Left ventricle myocardium inferior (tissue), 1 donor: ENCODE data around the gene LFNG. TPM values are rescaled to one million over a fixed set of nuclear protein-coding genes. Genes with fewer than 3 reads are reported as not detected.

Experiments
- DNase-seq: peaks from one replicate; pipeline ENCODE4 v3.0.0-alpha.2; 2020
- H3K27ac ChIP-seq: fragments of 200-600 bp; replicated peaks from 2 replicates; pipeline ENCODE4 v1.8.0; 2021
- H3K27me3 ChIP-seq: fragments of 200-600 bp; 2 replicates; pipeline ENCODE4 v1.8.0; 2021; ENCODE audit warnings: low read depth
- H3K36me3 ChIP-seq: fragments of 200-600 bp; 2 replicates; pipeline ENCODE4 v1.8.0; 2021
- H3K4me1 ChIP-seq: fragments of 200-600 bp; 2 replicates; pipeline ENCODE4 v1.8.0; 2021
- H3K4me3 ChIP-seq: fragments of 200-600 bp; 2 replicates; pipeline ENCODE4 v1.8.0; 2021; ENCODE audit warnings: mild to moderate bottlenecking, moderate library complexity
- H3K9me3 ChIP-seq: fragments of 200-600 bp; replicated peaks from 2 replicates; pipeline ENCODE4 v1.8.0; 2021
- CTCF ChIP-seq: fragments of 200-600 bp; IDR thresholded peaks from 2 replicates; pipeline ENCODE4 v1.8.0; 2021; ENCODE audit warnings: antibody characterized with exemption, mild to moderate bottlenecking, borderline replicate concordance
- intact Hi-C: fragments of 100-400 bp; cut with micrococcal nuclease; formaldehyde crosslinking; loops from one replicate; pipeline ENCODE4 v1.11.0; 2022
- long read RNA-seq: library from polyadenylated mRNA; unstranded; transcript quantifications from one replicate; pipeline ENCODE4 v2.0.0, GENCODE V29; 2021
- total RNA-seq: library from RNA; stranded (reverse); fragmentation: NEBNext Ultra II Directional; extraction: Animal tissue kit (Norgen Biotek cat#: 25700); gene quantifications from one replicate; pipeline ENCODE4 v1.2.1, GENCODE V29; 2021
- donor health status: DM: no; HTN: yes; CAD: no; lungs with severe emphysema.

The LFNG gene
- 5.2 TPM for total RNA-seq
- long read RNA-seq, transcript LFNG-201 (8 exons, 2,377 nt): major isoform, 5 of 6 reads
- long read RNA-seq, partial matches to known transcripts: 1 of 6 reads
- long read RNA-seq, other reads (novel, unspliced or antisense): 0 of 6 reads

- Histone ChIP-seq H3K27me3 (peaks cover 42% of the 10 kb centered on the region), H3K9me3 (no peaks in the 10 kb centered on the region), H3K36me3 (no peaks in the 10 kb centered on the region), H3K4me3 (peak within 1 kb of the TSS; percentile 73), H3K27ac (peak within 1 kb of the TSS; percentile 91), H3K4me1 (peaks cover 58% of the 10 kb centered on the region)
- TF ChIP-seq CTCF: no peak
- DNase-seq: peak; percentile 89
- intact Hi-C loops: no loop called here
Observed at GRCh38 chr7:2519119-2519930, at the start of gene LFNG. Gene LFNG (plus strand): TSS chr7:2519774. CDS start chr7:2519862, 88 bp downstream.

DNA sequence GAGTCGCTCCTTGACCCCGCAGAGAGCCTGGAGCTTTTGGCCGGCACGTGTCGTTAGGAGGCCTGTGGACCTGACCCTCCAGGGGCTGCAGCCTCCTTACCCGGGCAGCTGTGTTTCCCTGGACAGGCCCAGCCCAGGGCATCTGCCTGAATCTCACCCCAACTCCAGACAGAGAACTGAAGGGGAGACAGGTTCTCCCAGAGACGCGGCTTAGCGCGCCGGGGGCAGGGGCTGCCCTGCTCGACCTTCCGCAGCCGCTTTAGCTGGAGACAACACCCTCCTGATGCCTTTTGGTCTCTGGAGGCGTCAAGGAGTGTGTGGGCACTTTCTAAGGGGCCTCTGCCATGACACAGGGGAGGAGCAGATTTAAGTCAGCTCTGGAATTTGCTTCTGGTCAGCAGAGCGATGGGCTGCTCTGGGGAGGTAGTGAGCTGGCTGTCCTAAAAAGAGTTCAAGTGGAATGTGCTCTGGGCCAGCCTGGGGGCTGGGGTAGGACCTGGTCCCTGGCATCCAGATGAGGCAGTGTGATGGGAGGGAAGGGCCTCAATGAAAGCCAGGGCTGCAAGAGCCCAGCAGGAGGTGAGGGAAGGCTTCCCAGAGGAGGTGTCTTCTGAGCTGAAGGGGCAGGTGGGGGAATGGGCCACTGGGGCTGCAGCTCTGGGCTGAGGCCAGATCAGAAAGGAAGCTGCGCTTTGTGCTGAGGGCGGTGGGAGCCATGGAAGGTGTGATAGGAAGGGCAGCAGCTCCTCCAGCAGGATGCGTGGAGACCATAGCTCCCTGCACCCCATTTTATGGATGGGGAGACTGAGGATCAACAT is 49.2 kb upstream of the LFNG start:
- peaks cover 22% of the 10 kb centered on the region for H3K27me3 ChIP-seq
- intact Hi-C loops: no loop called here
- TF ChIP-seq CTCF: no peak
- H3K27ac ChIP-seq: peak overlapping the region; percentile 47
- H3K9me3 ChIP-seq: no peaks in the 10 kb centered on the region
- H3K4me3 ChIP-seq: no peak overlapping the region
- no peaks in the 10 kb centered on the region for H3K36me3 ChIP-seq
- H3K4me1 ChIP-seq: peaks cover 15% of the 10 kb centered on the region
- DNase-seq: no peak

DNA sequence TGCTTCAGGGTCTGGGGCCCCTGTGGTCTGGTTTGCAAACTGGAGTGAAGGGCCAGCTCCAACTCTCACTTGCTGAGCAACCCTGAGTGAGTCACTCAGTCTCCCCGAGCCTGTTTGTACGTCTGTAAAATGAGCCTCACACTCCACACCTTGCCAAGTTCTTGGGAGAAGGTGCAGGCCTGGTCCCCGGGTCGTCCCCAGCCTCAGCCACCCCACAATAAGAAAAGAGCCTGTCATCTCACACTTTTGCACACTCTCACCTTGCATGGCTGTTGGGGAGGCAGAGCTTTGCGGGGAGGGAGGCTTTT is 48.6 kb upstream of the LFNG start:
- no peaks in the 10 kb centered on the region for H3K36me3 ChIP-seq
- H3K27ac ChIP-seq: peak overlapping the region; percentile 47
- H3K27me3 ChIP-seq: peaks cover 22% of the 10 kb centered on the region
- H3K9me3 ChIP-seq: no peaks in the 10 kb centered on the region
- TF ChIP-seq CTCF: no peak
- peaks cover 15% of the 10 kb centered on the region for H3K4me1 ChIP-seq
- intact Hi-C loops: no loop called here
- H3K4me3 ChIP-seq: no peak overlapping the region
- DNase-seq: no peak

DNA sequence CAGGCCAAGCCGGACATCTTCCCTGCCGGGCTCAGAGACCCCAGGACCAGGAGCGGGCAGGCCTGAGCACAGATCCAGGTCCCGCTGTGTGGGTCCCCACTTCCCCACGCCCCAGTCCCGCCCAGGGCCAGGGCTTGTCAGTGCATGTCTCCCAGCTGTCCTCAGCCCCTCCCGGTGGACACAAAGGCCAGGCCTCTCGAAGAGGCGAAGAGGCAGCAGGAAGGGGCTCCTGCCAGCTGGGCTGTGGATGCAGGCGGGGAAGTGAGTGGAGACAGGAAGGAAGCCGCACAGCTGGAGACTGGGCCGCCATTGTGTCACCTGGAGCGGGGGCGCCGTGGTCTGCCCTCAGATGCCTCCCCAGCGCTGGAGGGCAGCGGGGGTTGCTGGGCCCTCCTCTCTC is 48.2 kb upstream of the LFNG start:
- no peak for TF ChIP-seq CTCF
- no peak overlapping the region for H3K4me3 ChIP-seq
- H3K27me3 ChIP-seq: peaks cover 22% of the 10 kb centered on the region
- peak; percentile 69 for DNase-seq
- intact Hi-C loops: no loop called here
- H3K4me1 ChIP-seq: peaks cover 15% of the 10 kb centered on the region
- H3K36me3 ChIP-seq: no peaks in the 10 kb centered on the region
- H3K27ac ChIP-seq: peak overlapping the region; percentile 47
- no peaks in the 10 kb centered on the region for H3K9me3 ChIP-seq

DNA sequence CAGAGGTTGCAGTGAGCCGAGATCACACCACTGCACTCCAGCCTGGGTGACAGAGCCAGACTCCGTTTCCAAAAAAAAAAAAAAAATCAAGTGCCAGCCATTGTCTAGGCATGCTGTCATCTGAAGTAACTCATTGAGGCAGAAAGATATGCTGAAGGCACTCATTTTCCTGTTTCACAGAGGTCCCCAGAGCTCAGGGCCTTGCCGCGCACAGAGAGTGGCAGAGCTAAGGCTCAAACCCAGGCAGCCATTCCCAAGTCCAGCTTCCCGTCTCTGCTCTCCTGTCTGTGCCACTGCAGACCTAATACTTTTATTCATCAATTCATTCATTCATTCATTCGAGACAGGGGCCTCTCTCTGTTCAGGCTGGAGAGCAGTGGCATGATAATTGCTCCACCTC is 46.8 kb upstream of the LFNG start:
- intact Hi-C loops: no loop called here
- DNase-seq: no peak

More for the DNA sequence above, 46.8 kb upstream of the LFNG start:
- no peaks in the 10 kb centered on the region for H3K36me3 ChIP-seq
- peaks cover 35% of the 10 kb centered on the region for H3K27me3 ChIP-seq
- H3K4me1 ChIP-seq: peaks cover 23% of the 10 kb centered on the region
- H3K27ac ChIP-seq: no peak overlapping the region
- no peak overlapping the region for H3K4me3 ChIP-seq
- no peak for TF ChIP-seq CTCF
- no peaks in the 10 kb centered on the region for H3K9me3 ChIP-seq
